ENCODE measurements around the gene MIER1.

Gene MIER1

DNA sequence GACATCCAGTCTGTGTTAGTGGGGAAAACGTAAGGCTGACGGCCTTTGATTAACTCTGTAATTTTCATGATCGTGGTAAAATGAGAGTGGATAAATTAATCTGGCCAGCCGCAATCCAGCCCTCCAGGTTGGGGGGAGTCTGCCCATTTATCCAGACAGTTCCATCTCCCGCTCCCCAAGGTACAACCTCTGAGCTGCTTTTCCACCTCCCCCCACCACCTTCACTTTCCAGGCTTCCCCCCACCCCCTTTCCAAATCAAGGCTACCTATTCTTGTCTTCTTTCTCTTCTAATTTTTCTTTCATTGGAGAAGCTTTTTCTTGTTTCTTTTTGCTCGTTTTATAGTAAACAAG, 6.0 kb downstream of the MIER1 start:
- Histone ChIP-seq H3K27ac (peak overlapping the region; percentile 67; the same call in 1 of the 2 replicates), H3K4me3 (peak overlapping the region; percentile 82), H3K9me3 (ENCODE audit: low read depth, low read length) (no peaks in the 10 kb centered on the region), H3K9ac (ENCODE audit: insufficient read length) (peak overlapping the region; percentile 87), H3K36me3 (ENCODE audit: insufficient read depth, low read length) (peaks cover 2% of the 10 kb centered on the region; the same call in 1 of the 2 replicates)
- no peak for DNase-seq (ENCODE audit: low read depth, low spot score)
- TF ChIP-seq FOXP2 (optimal IDR thresholded peaks at IDR 0.05; ENCODE audit: control extremely low read depth, extremely low read length, insufficient read depth) (no peak), POLR2AphosphoS5 (IDR thresholded peaks at IDR 0.05; ENCODE audit: borderline replicate concordance, low read depth, low read length) (no peak), EZH2 (IDR thresholded peaks at IDR 0.05) (no peak)

DNA sequence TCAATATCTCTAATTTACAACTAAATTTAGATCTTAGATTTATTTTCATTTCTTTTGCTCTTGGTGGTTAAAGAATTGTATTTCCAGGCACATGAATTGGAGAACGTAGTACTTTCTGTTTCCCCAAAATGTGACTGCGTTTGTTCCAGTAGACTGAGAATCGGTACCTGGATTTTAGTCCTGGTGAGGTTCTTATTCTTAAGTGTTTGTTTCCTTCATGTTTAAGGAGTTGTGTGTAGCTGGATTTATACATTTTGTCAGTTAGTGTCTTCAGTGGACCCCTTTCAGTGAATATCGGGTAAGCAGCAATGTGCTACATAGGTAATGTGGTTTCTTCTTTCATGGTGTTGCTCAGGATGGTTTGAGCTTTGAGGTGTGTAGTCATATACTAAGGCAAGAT, 6.8 kb downstream of the MIER1 start:
- Histone ChIP-seq H3K27ac (0 out of 2 replicates have a peak overlapping the region, but pooled peaks have one; percentile 67), H3K36me3 (ENCODE audit: insufficient read depth, low read length) (peaks cover 2% of the 10 kb centered on the region; the same call in 1 of the 2 replicates)

DNA sequence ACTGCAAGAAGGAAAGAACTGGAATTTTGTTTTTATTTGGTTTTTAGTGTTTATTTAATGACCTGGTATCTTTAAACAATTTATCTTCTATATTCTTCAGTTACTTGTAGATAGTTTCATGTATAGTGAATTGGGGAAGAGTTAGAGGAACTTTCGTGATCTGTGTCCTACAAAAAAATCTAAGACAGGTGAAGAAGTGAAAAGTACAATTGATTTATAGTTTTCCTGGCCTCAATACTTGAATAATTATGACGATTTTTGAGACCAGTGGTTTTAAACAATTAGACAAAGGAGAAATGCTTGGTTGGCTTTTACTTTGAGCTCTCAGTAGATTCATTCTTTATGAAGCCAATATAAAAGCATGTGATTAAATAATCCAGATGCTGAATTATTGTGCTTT, 7.5 kb downstream of the MIER1 start:
- peaks cover 2% of the 10 kb centered on the region; the same call in 1 of the 2 replicates for H3K36me3 ChIP-seq (ENCODE audit: insufficient read depth, low read length)
- peak overlapping the region; percentile 87 for H3K9ac ChIP-seq (ENCODE audit: insufficient read length)
- H3K9me3 ChIP-seq (ENCODE audit: low read depth, low read length), result no peaks in the 10 kb centered on the region
- H3K4me3 ChIP-seq, result peak overlapping the region; percentile 82
- TF ChIP-seq EZH2 (IDR thresholded peaks at IDR 0.05) (no peak), FOXP2 (optimal IDR thresholded peaks at IDR 0.05; ENCODE audit: control extremely low read depth, extremely low read length, insufficient read depth) (no peak), POLR2AphosphoS5 (IDR thresholded peaks at IDR 0.05; ENCODE audit: borderline replicate concordance, low read depth, low read length) (no peak)
- no peak for DNase-seq (ENCODE audit: low read depth, low spot score)
- H3K27ac ChIP-seq, result peak overlapping the region; percentile 34; the same call in 1 of the 2 replicates

More for the DNA sequence above, 6.8 kb downstream of the MIER1 start:
- Histone ChIP-seq H3K9ac (ENCODE audit: insufficient read length) (peak overlapping the region; percentile 87), H3K9me3 (ENCODE audit: low read depth, low read length) (no peaks in the 10 kb centered on the region), H3K4me3 (peak overlapping the region; percentile 82)
- no peak for DNase-seq (ENCODE audit: low read depth, low spot score)
- TF ChIP-seq FOXP2 (optimal IDR thresholded peaks at IDR 0.05; ENCODE audit: control extremely low read depth, extremely low read length, insufficient read depth), result no peak
- no peak for TF ChIP-seq POLR2AphosphoS5 (IDR thresholded peaks at IDR 0.05; ENCODE audit: borderline replicate concordance, low read depth, low read length)
- TF ChIP-seq EZH2 (IDR thresholded peaks at IDR 0.05), result no peak

DNA sequence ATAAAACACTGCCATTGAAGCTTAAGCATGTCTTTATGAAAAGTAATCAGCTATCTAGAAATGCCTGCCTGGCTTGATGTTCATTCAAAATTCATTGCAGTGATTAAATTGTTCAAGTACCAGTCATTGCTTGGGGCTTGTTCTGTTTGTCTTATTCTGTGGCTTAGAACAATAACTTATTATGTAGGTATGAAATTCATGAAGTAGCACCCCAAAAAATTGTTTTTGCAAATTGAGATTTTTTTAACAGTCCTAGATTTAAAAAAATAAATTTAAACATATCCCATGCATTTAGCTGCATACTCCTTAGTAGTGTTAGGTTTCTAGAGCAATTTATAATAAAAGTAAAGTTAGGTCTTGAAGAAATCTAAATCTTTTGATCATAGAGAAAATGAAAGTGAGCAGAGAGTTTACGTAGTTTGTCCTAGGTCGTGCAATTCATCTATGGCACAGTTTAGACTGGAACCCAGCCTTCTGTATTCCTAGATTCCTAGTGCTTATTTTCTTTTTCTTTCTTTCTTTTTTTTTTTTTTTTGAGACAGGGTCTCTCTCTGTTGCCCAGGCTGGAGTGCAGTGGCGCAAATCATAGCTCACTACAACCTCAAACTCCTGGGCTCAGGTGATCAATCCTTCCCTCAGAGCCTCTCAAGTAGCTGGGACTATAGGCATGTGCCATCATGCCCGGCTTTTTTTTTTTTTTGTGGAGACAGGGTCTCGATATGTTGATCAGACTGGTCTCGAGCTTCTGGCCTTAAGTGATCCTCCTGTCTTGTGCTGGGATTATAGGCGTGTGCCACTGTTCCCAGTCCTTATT, 9.3 kb downstream of the MIER1 start:
- Histone ChIP-seq H3K9me3 (ENCODE audit: low read depth, low read length) (no peaks in the 10 kb centered on the region), H3K9ac (ENCODE audit: insufficient read length) (peak overlapping the region; percentile 61), H3K36me3 (ENCODE audit: insufficient read depth, low read length) (peaks cover 2% of the 10 kb centered on the region; the same call in 1 of the 2 replicates), H3K27ac (0 out of 2 replicates have a peak overlapping the region, but pooled peaks have one; percentile 42), H3K4me3 (peak overlapping the region; percentile 82)
- DNase-seq (ENCODE audit: low read depth, low spot score), result no peak
- no peak for TF ChIP-seq FOXP2 (optimal IDR thresholded peaks at IDR 0.05; ENCODE audit: control extremely low read depth, extremely low read length, insufficient read depth)
- no peak for TF ChIP-seq POLR2AphosphoS5 (IDR thresholded peaks at IDR 0.05; ENCODE audit: borderline replicate concordance, low read depth, low read length)
- no peak for TF ChIP-seq EZH2 (IDR thresholded peaks at IDR 0.05)

DNA sequence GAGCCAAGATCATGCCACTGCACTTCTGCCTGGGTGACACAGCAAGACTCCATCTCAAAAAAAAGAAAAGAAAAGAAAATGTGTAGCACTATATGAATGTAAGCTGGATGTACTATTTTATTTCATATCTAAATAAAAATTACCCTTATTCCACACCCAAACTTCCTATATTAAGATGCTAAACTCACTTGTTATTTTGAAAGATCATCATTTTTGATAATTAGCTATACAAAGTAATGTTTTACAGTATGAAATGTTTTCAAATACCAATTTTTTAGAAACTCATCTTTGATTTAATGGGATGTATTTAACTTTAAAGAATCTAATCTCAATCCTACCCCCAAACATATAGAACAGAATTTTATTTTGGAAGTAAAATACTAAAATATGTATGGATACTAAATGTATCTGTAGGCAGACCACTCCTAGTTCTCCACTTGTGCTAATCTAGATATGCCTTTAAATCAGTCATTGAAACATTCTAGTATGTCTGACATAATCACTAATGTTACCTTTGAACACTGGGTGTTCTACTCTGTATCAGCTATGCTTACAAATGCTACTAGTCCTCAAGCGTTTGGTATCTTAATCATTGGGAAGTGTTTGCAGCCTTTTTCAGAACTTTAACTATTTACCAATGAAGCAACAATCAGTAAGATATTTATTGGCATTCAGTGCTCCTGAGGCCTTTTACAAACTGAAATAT, 12.9 kb downstream of the MIER1 start:
- H3K4me3 ChIP-seq, result no peak overlapping the region
- peaks cover 22% of the 10 kb centered on the region for H3K36me3 ChIP-seq (ENCODE audit: insufficient read depth, low read length)
- no peak overlapping the region; the same call in 1 of the 2 replicates for H3K27ac ChIP-seq
- no peak for DNase-seq (ENCODE audit: low read depth, low spot score)
- no peak overlapping the region for H3K9ac ChIP-seq (ENCODE audit: insufficient read length)
- no peaks in the 10 kb centered on the region for H3K9me3 ChIP-seq (ENCODE audit: low read depth, low read length)
- no peak for TF ChIP-seq POLR2AphosphoS5 (IDR thresholded peaks at IDR 0.05; ENCODE audit: borderline replicate concordance, low read depth, low read length)
- no peak for TF ChIP-seq EZH2 (IDR thresholded peaks at IDR 0.05)
- no peak for TF ChIP-seq FOXP2 (optimal IDR thresholded peaks at IDR 0.05; ENCODE audit: control extremely low read depth, extremely low read length, insufficient read depth)

DNA sequence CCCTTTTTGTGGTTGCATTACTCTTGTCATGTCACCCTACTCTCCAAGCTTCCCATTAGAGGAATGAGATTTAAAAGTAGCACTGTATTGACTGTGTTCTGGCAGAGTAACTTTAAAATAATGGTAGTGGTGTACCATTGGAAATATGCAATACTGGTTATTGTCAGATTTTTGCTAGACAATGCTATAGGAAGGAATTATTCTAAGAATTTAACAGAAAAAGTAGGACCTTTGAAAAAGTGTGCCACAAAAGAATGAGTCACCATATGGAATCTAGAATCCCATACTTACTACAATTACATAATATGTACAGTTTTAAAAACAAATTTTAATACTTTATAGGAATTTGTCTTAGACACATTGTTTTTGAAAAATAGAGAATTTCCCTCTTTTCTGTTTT, 13.8 kb downstream of the MIER1 start:
- Histone ChIP-seq H3K4me3 (0 out of 2 replicates have a peak overlapping the region, but pooled peaks have one; percentile 0), H3K36me3 (ENCODE audit: insufficient read depth, low read length) (peaks cover 23% of the 10 kb centered on the region), H3K9ac (ENCODE audit: insufficient read length) (no peak overlapping the region), H3K9me3 (ENCODE audit: low read depth, low read length) (no peaks in the 10 kb centered on the region), H3K27ac (peak overlapping the region; percentile 75)
- no peak for DNase-seq (ENCODE audit: low read depth, low spot score)
- no peak for TF ChIP-seq POLR2AphosphoS5 (IDR thresholded peaks at IDR 0.05; ENCODE audit: borderline replicate concordance, low read depth, low read length)
- no peak for TF ChIP-seq EZH2 (IDR thresholded peaks at IDR 0.05)
- no peak for TF ChIP-seq FOXP2 (optimal IDR thresholded peaks at IDR 0.05; ENCODE audit: control extremely low read depth, extremely low read length, insufficient read depth)

DNA sequence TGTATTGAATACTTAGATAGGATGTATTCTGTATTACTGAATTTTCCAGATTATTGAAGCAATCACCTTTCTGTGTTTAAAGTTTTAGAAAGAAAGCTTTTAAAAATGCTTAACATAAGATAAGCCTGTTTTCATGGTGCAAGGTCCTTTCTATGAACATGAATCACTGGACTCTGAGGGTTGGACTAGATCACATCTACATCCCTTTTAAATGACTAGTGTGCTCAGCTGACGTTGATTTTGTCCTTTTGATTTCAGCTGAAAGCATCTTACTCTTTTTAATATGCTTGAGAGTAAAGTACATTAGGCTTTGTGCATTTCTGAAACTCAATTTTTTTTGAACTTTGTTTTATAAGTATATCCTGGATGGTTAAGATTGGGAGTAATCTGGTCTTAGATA, 16.2 kb downstream of the MIER1 start:
- H3K27ac ChIP-seq, result no peak overlapping the region
- no peak overlapping the region for H3K4me3 ChIP-seq
- no peaks in the 10 kb centered on the region for H3K9me3 ChIP-seq (ENCODE audit: low read depth, low read length)
- peaks cover 28% of the 10 kb centered on the region for H3K36me3 ChIP-seq (ENCODE audit: insufficient read depth, low read length)
- DNase-seq (ENCODE audit: low read depth, low spot score), result no peak
- no peak overlapping the region for H3K9ac ChIP-seq (ENCODE audit: insufficient read length)
- TF ChIP-seq EZH2 (IDR thresholded peaks at IDR 0.05), result no peak
- TF ChIP-seq FOXP2 (optimal IDR thresholded peaks at IDR 0.05; ENCODE audit: control extremely low read depth, extremely low read length, insufficient read depth), result no peak
- TF ChIP-seq POLR2AphosphoS5 (IDR thresholded peaks at IDR 0.05; ENCODE audit: borderline replicate concordance, low read depth, low read length), result no peak

DNA sequence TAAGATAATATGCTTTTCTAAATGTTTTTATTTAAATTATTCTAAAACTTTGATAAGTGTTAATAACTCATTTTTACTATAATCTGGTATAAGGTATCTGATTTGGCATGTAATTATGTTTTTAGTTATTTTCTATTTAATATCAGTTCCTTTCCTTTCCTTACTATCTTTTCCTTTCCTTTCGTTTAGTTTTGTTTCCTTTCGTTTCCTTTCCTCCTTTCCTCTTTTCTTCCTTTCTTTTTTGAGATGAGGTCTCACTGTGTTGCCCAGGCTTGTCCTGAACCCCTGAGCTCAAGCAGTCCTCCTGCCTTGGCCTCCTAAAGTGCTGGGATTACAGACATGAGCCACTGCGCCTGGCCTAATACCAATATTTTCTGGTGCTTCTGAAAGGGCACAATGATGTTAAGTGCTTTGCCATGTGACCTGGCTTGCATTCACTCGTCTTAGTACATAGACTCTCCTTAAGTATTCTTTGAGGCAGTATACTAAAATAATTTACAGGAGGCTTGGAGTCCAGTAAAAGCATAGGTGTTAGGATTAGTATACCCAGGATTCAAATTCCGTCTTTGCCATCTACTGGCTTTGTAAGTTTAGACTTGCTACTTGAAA, 18.7 kb downstream of the MIER1 start:
- no peak overlapping the region for H3K27ac ChIP-seq
- TF ChIP-seq POLR2AphosphoS5 (IDR thresholded peaks at IDR 0.05; ENCODE audit: borderline replicate concordance, low read depth, low read length) (no peak), EZH2 (IDR thresholded peaks at IDR 0.05) (no peak), FOXP2 (optimal IDR thresholded peaks at IDR 0.05; ENCODE audit: control extremely low read depth, extremely low read length, insufficient read depth) (no peak)
- no peak for DNase-seq (ENCODE audit: low read depth, low spot score)
- H3K36me3 ChIP-seq (ENCODE audit: insufficient read depth, low read length), result peaks cover 52% of the 10 kb centered on the region
- no peak overlapping the region for H3K9ac ChIP-seq (ENCODE audit: insufficient read length)
- no peaks in the 10 kb centered on the region for H3K9me3 ChIP-seq (ENCODE audit: low read depth, low read length)
- no peak overlapping the region for H3K4me3 ChIP-seq
